Loucy (cell line): ENCODE data around the gene KCNA5.

Experiments
- H2AFZ ChIP-seq: fragments of 200-600 bp; sonication (generic); 2 replicates; pipeline ENCODE4 v1.6.0; 2016; ENCODE audit warnings: antibody characterized with exemption, mild to moderate bottlenecking, low read length, moderate library complexity
- H3F3A ChIP-seq: fragments of 200-600 bp; 2 replicates; pipeline ENCODE4 v1.6.0; 2016; ENCODE audit warnings: antibody characterized with exemption, low read depth, mild to moderate bottlenecking
- H3K27me3 ChIP-seq: fragments of 200-600 bp; sonication (generic); 2 replicates; pipeline ENCODE4 v1.6.1; 2014; ENCODE audit warnings: low read length, mild to moderate bottlenecking; ENCODE audit not compliant: insufficient read depth, poor library complexity, severe bottlenecking
- H3K36me3 ChIP-seq: fragments of 200-600 bp; sonication (generic); 2 replicates; pipeline ENCODE4 v1.6.1; 2016; ENCODE audit warnings: low read length; ENCODE audit not compliant: insufficient read depth
- H3K4me1 ChIP-seq: fragments of 200-600 bp; sonication (generic); 2 replicates; pipeline ENCODE4 v1.5.1; 2014; ENCODE audit warnings: low read length, mild to moderate bottlenecking; ENCODE audit not compliant: insufficient read depth, poor library complexity, severe bottlenecking
- H3K4me2 ChIP-seq: fragments of 200-600 bp; sonication (generic); 2 replicates; pipeline ENCODE4 v1.6.0; 2014; ENCODE audit warnings: antibody characterized with exemption, low read length, low read depth, mild to moderate bottlenecking; ENCODE audit not compliant: poor library complexity, severe bottlenecking
- H3K4me3 ChIP-seq: fragments of 200-600 bp; sonication (generic); 2 replicates; pipeline ENCODE4 v1.5.1; 2014; ENCODE audit warnings: low read length, mild to moderate bottlenecking, mixed read lengths; ENCODE audit not compliant: poor library complexity, severe bottlenecking
- H3K79me2 ChIP-seq: fragments of 200-600 bp; sonication (generic); 2 replicates; pipeline ENCODE4 v1.6.1; 2014; ENCODE audit warnings: low read length; ENCODE audit not compliant: insufficient read depth
- H3K9ac ChIP-seq: fragments of 200-600 bp; sonication (generic); 2 replicates; pipeline ENCODE4 v1.6.0; 2014; ENCODE audit warnings: mild to moderate bottlenecking, low read depth, low read length, moderate library complexity; ENCODE audit not compliant: poor library complexity, severe bottlenecking
- H3K9me2 ChIP-seq: fragments of 200-600 bp; sonication (generic); replicated peaks from 2 replicates; pipeline ENCODE4 v1.6.1; 2016; ENCODE audit warnings: low read depth, low read length, mixed read lengths
- H3K9me3 ChIP-seq: fragments of 200-600 bp; sonication (generic); 2 replicates; pipeline ENCODE4 v1.6.1; 2014; ENCODE audit warnings: mild to moderate bottlenecking, antibody characterized with exemption, low read length, low read depth; ENCODE audit not compliant: insufficient read depth
- H4K20me1 ChIP-seq: fragments of 200-600 bp; sonication (generic); 2 replicates; pipeline ENCODE4 v1.6.0; 2014; ENCODE audit warnings: antibody characterized with exemption, low read length, mild to moderate bottlenecking; ENCODE audit not compliant: insufficient read depth, poor library complexity, severe bottlenecking
- CTCF ChIP-seq: fragments of 200-600 bp; sonication (generic); conservative IDR thresholded peaks from 2 replicates; pipeline ENCODE4 v1.5.1; 2014; ENCODE audit warnings: mild to moderate bottlenecking, antibody characterized with exemption, low read length
- EZH2phosphoT487 ChIP-seq: fragments of 200-600 bp; IDR thresholded peaks from 2 replicates; pipeline ENCODE4 v1.6.1; 2018; ENCODE audit warnings: antibody characterized with exemption, mild to moderate bottlenecking, moderate library complexity, borderline replicate concordance

The KCNA5 gene

GRCh38 chr12:5094986-5095385, 51.3 kb downstream of the KCNA5 start:
- Histone ChIP-seq H3K4me3 (no peak overlapping the region), H3K9me3 (no peaks in the 10 kb centered on the region), H2AFZ (no peak overlapping the region), H3K79me2 (no peaks in the 10 kb centered on the region), H3K9ac (no peak overlapping the region), H3K4me2 (no peak overlapping the region), H3K4me1 (no peaks in the 10 kb centered on the region), H3K27me3 (no peaks in the 10 kb centered on the region), H3K9me2 (no peaks in the 10 kb centered on the region), H3F3A (no peaks in the 10 kb centered on the region), H4K20me1 (no peaks in the 10 kb centered on the region), H3K36me3 (no peaks in the 10 kb centered on the region)
- TF ChIP-seq CTCF (no peak), EZH2phosphoT487 (no peak)
